ENCODE data around the gene PSMB7.

- TF ChIP-seq CTCF (conservative IDR thresholded peaks at IDR 0.05; ENCODE audit: low read length) (no peak), EZH2phosphoT487 (IDR thresholded peaks at IDR 0.05; ENCODE audit: borderline replicate concordance, low read depth, low read length) (no peak)
These were observed 33.9 kb downstream of the PSMB7 start for GRCh38 chr9:124381170-124381945.
